Suprapubic skin (tissue), 4 donors: Measurements from ENCODE around the gene PDE7B. TPM values are rescaled to one million over a fixed set of nuclear protein-coding genes. Genes with fewer than 3 reads are reported as not detected.

Experiments
- DNase-seq, 2 donors: peaks; one replicate each; pipeline ENCODE4 v3.0.0-alpha.2; 2019; ENCODE audit warnings: low spot score in 2 of 2
- H3K27ac ChIP-seq: fragments of 200-600 bp; sonication (generic); one replicate; pipeline ENCODE4 v1.5.1; 2019
- H3K27me3 ChIP-seq: fragments of 200-600 bp; sonication (generic); one replicate; pipeline ENCODE4 v1.5.1; 2019
- H3K36me3 ChIP-seq: fragments of 200-600 bp; sonication (generic); one replicate; pipeline ENCODE4 v1.5.1; 2019
- H3K4me1 ChIP-seq: fragments of 200-600 bp; sonication (generic); one replicate; pipeline ENCODE4 v1.5.1; 2019
- H3K4me3 ChIP-seq: fragments of 200-600 bp; sonication (generic); one replicate; pipeline ENCODE4 v1.5.1; 2019; ENCODE audit warnings: mild to moderate bottlenecking
- H3K9me3 ChIP-seq: fragments of 200-600 bp; sonication (generic); one replicate; pipeline ENCODE4 v1.5.1; 2019
- EP300 ChIP-seq: sonication (generic); formaldehyde crosslinking; IDR thresholded peaks from one replicate; pipeline ENCODE4 v1.6.1; 2017; ENCODE audit warnings: antibody characterized with exemption
- POLR2A ChIP-seq, 2 donors: fragments of 450-650 bp; IDR thresholded peaks; one replicate each; pipeline ENCODE4 v1.6.1; 2017; ENCODE audit warnings: antibody characterized with exemption in 2 of 2, mild to moderate bottlenecking in 2 of 2, moderate library complexity in 2 of 2
- POLR2AphosphoS5 ChIP-seq, 3 donors: sonication (generic); formaldehyde crosslinking; IDR thresholded peaks; one replicate each; pipeline ENCODE4 v1.6.1; 2017; ENCODE audit warnings: antibody characterized with exemption in 3 of 3
- WGBS: methylation state at CpG from one replicate; pipeline ENCODE4 v1.1.5; 2018; 5-methylcytosine and 5-hydroxymethylcytosine counted together
- total RNA-seq, 4 donors: library from RNA; depleted of rRNA; stranded (reverse); fragments of >200 nt; gene quantifications; one replicate each; pipeline ENCODE4 v1.1.0, GENCODE V29; 2016
- TF ChIP-seq, protein P1 (sequence below), 2 donors: fragments of 200-600 bp in 1 of 2; fragments of 450-650 bp in 1 of 2; sonication (generic) in 1 of 2; IDR thresholded peaks; one replicate each; pipeline ENCODE4 v1.5.1; 2016 to 2019; ENCODE audit warnings: antibody characterized with exemption in 2 of 2, mild to moderate bottlenecking in 1 of 2, moderate library complexity in 1 of 2

PDE7B gene
- total RNA-seq, 4 donors from 2014 or later = 0.26 to 1.2 (median 0.62) TPM

DNA sequence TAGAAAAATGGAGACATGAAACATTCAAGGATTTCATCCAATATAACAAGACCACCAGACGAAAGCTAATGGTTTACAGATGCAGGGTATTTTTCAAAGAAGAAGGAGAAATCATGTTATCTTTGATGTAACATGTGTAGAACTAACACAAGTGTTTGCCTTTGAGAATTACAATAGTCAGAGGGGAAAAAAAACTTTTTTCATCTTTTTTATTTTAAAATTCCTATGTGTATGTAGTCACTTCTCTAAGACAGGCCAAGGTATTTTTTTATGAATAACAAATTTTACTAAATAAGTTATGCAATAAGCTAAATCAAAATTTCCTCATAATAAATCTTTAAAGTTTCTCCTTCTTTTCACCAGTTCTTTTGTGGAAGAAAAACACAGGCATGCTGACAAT is 161.4 kb downstream of the PDE7B start:
- no peak for TF ChIP-seq POLR2A (IDR thresholded peaks at IDR 0.05)
- no peak for TF ChIP-seq EP300
- no peak for TF ChIP-seq POLR2AphosphoS5 (IDR thresholded peaks at IDR 0.05)
- Histone ChIP-seq H3K4me3 (no peak overlapping the region), H3K36me3 (no peaks in the 10 kb centered on the region), H3K4me1 (no peaks in the 10 kb centered on the region), H3K9me3 (no peaks in the 10 kb centered on the region), H3K27me3 (no peaks in the 10 kb centered on the region), H3K27ac (no peak overlapping the region)
- DNase-seq = no peak
- 67% methylated on average over 1 of the region's 1 CpG for WGBS

DNA sequence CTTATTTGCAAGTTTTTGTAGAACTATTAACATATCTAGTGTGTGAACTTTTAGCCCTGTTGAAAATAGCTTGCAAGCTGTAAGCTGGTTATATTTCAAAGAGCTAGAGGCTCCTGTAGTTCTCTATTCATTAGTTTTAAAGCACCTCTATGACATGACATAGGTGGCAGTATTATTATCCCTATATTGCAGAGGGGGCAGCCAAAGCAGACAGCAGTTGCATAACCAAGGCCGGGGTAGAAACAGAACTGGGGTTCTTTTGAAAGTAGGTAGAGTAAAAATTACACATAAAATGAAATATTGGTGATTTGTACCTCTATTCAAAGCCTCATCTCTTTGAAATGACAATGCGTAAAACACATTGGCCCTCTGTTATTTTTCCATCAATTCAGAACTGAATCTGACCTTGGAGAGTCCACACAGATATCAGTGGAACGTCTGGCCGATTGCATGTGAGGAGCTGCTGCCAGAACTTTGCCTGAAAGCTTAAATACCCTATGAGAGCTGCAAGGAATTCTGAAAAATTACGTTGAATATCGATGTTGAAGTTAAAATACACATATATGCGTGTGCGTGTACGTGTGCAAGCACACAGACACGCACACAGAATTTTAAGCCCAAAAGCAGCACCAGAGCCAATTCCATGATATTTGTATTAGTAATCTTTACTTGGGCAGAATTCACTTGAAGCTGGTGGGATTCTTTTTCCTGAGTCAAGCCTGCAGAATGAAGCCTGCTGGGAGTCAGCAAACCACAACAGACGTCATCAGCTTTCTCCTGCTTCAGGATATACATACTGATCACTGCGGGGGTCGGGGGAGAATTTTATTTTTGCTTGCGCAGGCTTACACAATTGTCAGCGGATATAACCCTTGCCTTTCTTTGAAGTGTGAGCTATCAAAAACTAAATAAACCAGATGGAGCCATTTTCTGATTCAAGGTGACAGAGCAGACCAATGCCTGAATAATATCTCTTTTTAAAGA is 163.2 kb downstream of the PDE7B start:
- Histone ChIP-seq H3K4me3 (no peak overlapping the region), H3K9me3 (no peaks in the 10 kb centered on the region), H3K27me3 (no peaks in the 10 kb centered on the region), H3K4me1 (no peaks in the 10 kb centered on the region), H3K27ac (no peak overlapping the region), H3K36me3 (no peaks in the 10 kb centered on the region)
- no peak for DNase-seq
- 86% methylated on average over 15 of the region's 15 CpGs for WGBS
- TF ChIP-seq POLR2A (IDR thresholded peaks at IDR 0.05) (no peak), POLR2AphosphoS5 (IDR thresholded peaks at IDR 0.05) (no peak), EP300 (no peak)
- TF ChIP-seq, protein P1, sequence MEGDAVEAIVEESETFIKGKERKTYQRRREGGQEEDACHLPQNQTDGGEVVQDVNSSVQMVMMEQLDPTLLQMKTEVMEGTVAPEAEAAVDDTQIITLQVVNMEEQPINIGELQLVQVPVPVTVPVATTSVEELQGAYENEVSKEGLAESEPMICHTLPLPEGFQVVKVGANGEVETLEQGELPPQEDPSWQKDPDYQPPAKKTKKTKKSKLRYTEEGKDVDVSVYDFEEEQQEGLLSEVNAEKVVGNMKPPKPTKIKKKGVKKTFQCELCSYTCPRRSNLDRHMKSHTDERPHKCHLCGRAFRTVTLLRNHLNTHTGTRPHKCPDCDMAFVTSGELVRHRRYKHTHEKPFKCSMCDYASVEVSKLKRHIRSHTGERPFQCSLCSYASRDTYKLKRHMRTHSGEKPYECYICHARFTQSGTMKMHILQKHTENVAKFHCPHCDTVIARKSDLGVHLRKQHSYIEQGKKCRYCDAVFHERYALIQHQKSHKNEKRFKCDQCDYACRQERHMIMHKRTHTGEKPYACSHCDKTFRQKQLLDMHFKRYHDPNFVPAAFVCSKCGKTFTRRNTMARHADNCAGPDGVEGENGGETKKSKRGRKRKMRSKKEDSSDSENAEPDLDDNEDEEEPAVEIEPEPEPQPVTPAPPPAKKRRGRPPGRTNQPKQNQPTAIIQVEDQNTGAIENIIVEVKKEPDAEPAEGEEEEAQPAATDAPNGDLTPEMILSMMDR (IDR thresholded peaks at IDR 0.05) = no peak

DNA sequence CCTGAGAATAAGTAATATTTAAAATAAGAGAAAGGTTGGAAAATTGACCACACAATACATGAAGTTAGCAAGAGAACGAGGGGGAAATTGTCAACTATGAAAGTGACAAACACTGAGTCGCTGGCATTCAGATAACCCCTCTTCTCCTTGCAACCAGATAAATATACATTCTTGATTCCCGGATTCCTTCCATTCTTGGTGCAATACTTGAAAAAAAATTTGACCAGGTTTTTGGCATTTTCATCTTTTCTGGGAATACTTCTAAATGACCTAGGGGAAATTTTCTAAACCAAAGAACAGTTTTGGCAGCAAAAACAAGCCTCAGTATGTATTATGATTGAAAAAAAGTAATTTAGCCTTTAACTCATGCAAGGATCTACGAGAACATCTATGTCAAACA is 164.0 kb downstream of the PDE7B start:
- H3K4me3 ChIP-seq = no peak overlapping the region
- 83% methylated on average over 4 of the region's 4 CpGs for WGBS
- TF ChIP-seq POLR2AphosphoS5 (IDR thresholded peaks at IDR 0.05) (no peak), POLR2A (IDR thresholded peaks at IDR 0.05) (no peak), EP300 (no peak)
- TF ChIP-seq, protein P1 (IDR thresholded peaks at IDR 0.05) = no peak
- no peaks in the 10 kb centered on the region for H3K4me1 ChIP-seq
- no peak overlapping the region for H3K27ac ChIP-seq
- no peaks in the 10 kb centered on the region for H3K36me3 ChIP-seq
- no peaks in the 10 kb centered on the region for H3K27me3 ChIP-seq
- no peak for DNase-seq
- no peaks in the 10 kb centered on the region for H3K9me3 ChIP-seq

DNA sequence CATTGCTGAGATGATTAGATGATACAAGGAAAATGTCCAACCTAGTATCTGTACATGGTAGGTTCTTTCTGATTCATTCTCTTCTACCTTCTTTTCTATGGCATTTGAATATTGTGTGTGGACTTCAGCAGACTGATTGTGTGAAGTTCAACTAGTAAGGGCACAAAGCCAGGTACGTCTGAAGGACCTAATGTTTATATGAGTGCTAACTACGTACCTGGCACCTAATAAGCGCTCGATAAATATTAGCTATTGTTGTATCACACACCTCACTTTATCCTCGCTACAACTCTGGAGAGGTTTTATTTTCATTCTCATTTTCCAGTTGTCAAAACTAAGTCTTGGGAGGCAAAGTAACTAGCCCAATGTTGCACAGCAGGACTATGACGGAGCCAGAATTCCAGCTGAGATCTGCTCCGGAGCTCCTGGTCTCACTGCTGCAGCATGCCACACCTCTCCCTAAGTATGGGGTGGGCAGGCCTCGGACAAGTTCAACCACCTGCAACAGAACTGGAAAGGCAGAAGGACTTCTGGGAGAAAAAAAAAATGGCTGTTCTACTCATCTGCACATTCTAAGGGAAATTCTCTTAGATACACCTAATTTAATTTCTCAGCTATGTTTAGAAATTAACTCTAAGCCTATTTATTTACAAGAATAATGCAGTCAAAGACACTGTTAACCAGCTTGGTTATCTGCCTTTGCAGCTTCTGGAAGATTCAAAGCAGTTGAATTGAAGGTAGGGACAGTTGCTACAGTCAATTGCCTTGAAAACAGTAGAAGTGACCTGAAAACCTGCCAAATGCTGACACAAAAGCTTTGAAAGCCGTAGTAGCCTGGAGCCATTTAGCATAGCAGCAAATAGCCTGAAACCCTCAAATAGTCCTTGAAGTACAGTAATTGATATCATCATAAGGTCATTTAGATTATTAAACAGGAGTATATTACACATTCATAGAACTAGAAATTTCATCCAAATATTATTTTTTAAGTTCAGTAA is 165.0 kb downstream of the PDE7B start:
- WGBS = 82% methylated on average over 9 of the region's 9 CpGs
- no peak for TF ChIP-seq EP300
- TF ChIP-seq POLR2A (IDR thresholded peaks at IDR 0.05) = no peak
- TF ChIP-seq POLR2AphosphoS5 (IDR thresholded peaks at IDR 0.05) = no peak
- TF ChIP-seq, protein P1 (IDR thresholded peaks at IDR 0.05) = no peak
- Histone ChIP-seq H3K27ac (no peak overlapping the region), H3K27me3 (no peaks in the 10 kb centered on the region), H3K4me3 (no peak overlapping the region), H3K4me1 (no peaks in the 10 kb centered on the region), H3K9me3 (no peaks in the 10 kb centered on the region), H3K36me3 (no peaks in the 10 kb centered on the region)
- DNase-seq = no peak

DNA sequence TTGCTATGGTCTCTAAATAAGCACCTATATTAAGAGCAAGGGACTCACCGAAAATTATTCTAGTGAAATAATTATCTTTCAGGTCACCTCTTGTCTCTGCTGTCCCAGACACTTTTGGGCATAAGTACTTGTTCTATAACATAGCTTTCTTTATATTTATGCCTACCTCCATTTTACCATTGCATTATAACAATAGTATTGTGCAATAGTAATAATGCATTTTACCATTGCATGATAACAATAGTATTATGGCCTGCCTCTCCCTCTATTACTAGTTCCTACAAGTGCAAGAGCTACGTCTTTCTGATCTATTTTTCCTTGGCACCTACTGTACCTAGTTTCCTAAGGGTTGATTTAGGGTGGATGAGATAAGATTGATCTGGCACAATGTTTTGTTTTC is 169.2 kb downstream of the PDE7B start:
- no peaks in the 10 kb centered on the region for H3K4me1 ChIP-seq
- H3K27ac ChIP-seq = no peak overlapping the region
- H3K27me3 ChIP-seq = no peaks in the 10 kb centered on the region
- no peaks in the 10 kb centered on the region for H3K9me3 ChIP-seq
- 82% methylated on average over 2 of the region's 2 CpGs for WGBS
- no peak for DNase-seq
- no peaks in the 10 kb centered on the region for H3K36me3 ChIP-seq
- H3K4me3 ChIP-seq = no peak overlapping the region
- TF ChIP-seq EP300 (no peak), POLR2AphosphoS5 (IDR thresholded peaks at IDR 0.05) (no peak), POLR2A (IDR thresholded peaks at IDR 0.05) (no peak)
- TF ChIP-seq, protein P1 (IDR thresholded peaks at IDR 0.05) = no peak
